H9 (cell line): Measurements from ENCODE around the gene TAF3. TPM values are rescaled to one million over a fixed set of nuclear protein-coding genes. Genes with fewer than 3 reads are reported as not detected.

Experiments
- DNase-seq: peaks from one replicate; pipeline ENCODE4 v3.0.0-alpha.2; 2017
- H2AFZ ChIP-seq: one replicate; pipeline ENCODE4 v1.6.1; 2013; ENCODE audit warnings: mild to moderate bottlenecking, low read length, control low read depth, moderate library complexity
- H2AK5ac ChIP-seq: 2 replicates; pipeline ENCODE4 v1.6.1; 2013; ENCODE audit warnings: low read length, control low read depth, mixed read lengths; ENCODE audit not compliant: insufficient read length
- H2BK120ac ChIP-seq: one replicate; pipeline ENCODE4 v1.6.1; 2013; ENCODE audit warnings: low read depth, mild to moderate bottlenecking, low read length, control low read depth, inconsistent platforms; ENCODE audit not compliant: poor library complexity, severe bottlenecking
- H2BK12ac ChIP-seq: 2 replicates; pipeline ENCODE4 v1.6.1; 2013; ENCODE audit warnings: low read length, control low read depth, mixed read lengths, low read depth; ENCODE audit not compliant: insufficient read length
- H2BK15ac ChIP-seq: 2 replicates; pipeline ENCODE4 v1.6.1; 2013; ENCODE audit warnings: low read depth, low read length, control low read depth
- H2BK20ac ChIP-seq: one replicate; pipeline ENCODE4 v1.6.1; 2013; ENCODE audit warnings: low read depth, mild to moderate bottlenecking, low read length, control low read depth, inconsistent platforms; ENCODE audit not compliant: poor library complexity, severe bottlenecking
- H2BK5ac ChIP-seq: 2 replicates; pipeline ENCODE4 v1.6.1; 2013; ENCODE audit warnings: low read length, control low read depth, mixed read lengths; ENCODE audit not compliant: insufficient read length
- H3K14ac ChIP-seq: 2 replicates; pipeline ENCODE4 v1.6.1; 2013; ENCODE audit warnings: low read length, control low read depth; ENCODE audit not compliant: insufficient read depth
- H3K18ac ChIP-seq: 2 replicates; pipeline ENCODE4 v1.6.1; 2013; ENCODE audit warnings: low read depth, mild to moderate bottlenecking, mixed read lengths, low read length, control low read depth; ENCODE audit not compliant: insufficient read length
- H3K23ac ChIP-seq: 2 replicates; pipeline ENCODE4 v1.6.1; 2013; ENCODE audit warnings: low read length, control low read depth, mixed read lengths, low read depth; ENCODE audit not compliant: insufficient read length
- H3K23me2 ChIP-seq: 2 replicates; pipeline ENCODE4 v1.6.1; 2013; ENCODE audit warnings: low read depth, mild to moderate bottlenecking, mixed read lengths, low read length, control low read depth; ENCODE audit not compliant: insufficient read length, poor library complexity, severe bottlenecking
- H3K27ac ChIP-seq: 2 replicates; pipeline ENCODE4 v1.5.1; 2013; ENCODE audit warnings: low read length, control low read depth, mixed read lengths, low read depth; ENCODE audit not compliant: insufficient read length
- H3K27me3 ChIP-seq: 2 replicates; pipeline ENCODE4 v1.6.1; 2013; ENCODE audit warnings: low read length, control low read depth, inconsistent platforms; ENCODE audit not compliant: insufficient read depth
- H3K4ac ChIP-seq: 2 replicates; pipeline ENCODE4 v1.6.1; 2013; ENCODE audit warnings: low read depth, mild to moderate bottlenecking, control low read depth, inconsistent platforms, low read length, moderate library complexity
- H3K4me1 ChIP-seq: 2 replicates; pipeline ENCODE4 v1.6.1; 2013; ENCODE audit warnings: low read length, control low read depth, inconsistent platforms; ENCODE audit not compliant: insufficient read depth
- H3K4me2 ChIP-seq: 2 replicates; pipeline ENCODE4 v1.6.1; 2013; ENCODE audit warnings: low read length, control low read depth, mixed read lengths; ENCODE audit not compliant: insufficient read length, insufficient read depth
- H3K56ac ChIP-seq: 2 replicates; pipeline ENCODE4 v1.6.1; 2013; ENCODE audit warnings: low read depth, mild to moderate bottlenecking, mixed read lengths, low read length, control low read depth; ENCODE audit not compliant: insufficient read length
- H3K79me1 ChIP-seq: 2 replicates; pipeline ENCODE4 v1.6.1; 2013; ENCODE audit warnings: low read depth, mild to moderate bottlenecking, moderate library complexity, low read length, control low read depth, inconsistent platforms; ENCODE audit not compliant: insufficient read depth, poor library complexity, severe bottlenecking
- H3K79me2 ChIP-seq: 2 replicates; pipeline ENCODE4 v1.6.1; 2013; ENCODE audit warnings: low read length, control low read depth, inconsistent platforms; ENCODE audit not compliant: insufficient read depth
- H3K9ac ChIP-seq: 2 replicates; pipeline ENCODE4 v1.6.1; 2013; ENCODE audit warnings: low read length, control low read depth, mixed read lengths; ENCODE audit not compliant: insufficient read length; ENCODE audit errors: extremely low read depth
- H3K9me3 ChIP-seq: one replicate; pipeline ENCODE4 v1.6.1; 2013; ENCODE audit warnings: low read depth, low read length, inconsistent platforms; ENCODE audit not compliant: control insufficient read depth
- H3T11ph ChIP-seq: one replicate; pipeline ENCODE4 v1.6.1; 2013; ENCODE audit warnings: mild to moderate bottlenecking, low read length, control low read depth, inconsistent platforms
- H4K20me1 ChIP-seq: one replicate; pipeline ENCODE4 v1.6.1; 2013; ENCODE audit not compliant: control insufficient read depth, insufficient read length, insufficient read depth
- H4K5ac ChIP-seq: 2 replicates; pipeline ENCODE4 v1.6.1; 2013; ENCODE audit warnings: low read depth, mild to moderate bottlenecking, mixed read lengths, low read length, control low read depth; ENCODE audit not compliant: insufficient read length
- H4K8ac ChIP-seq: replicated peaks from 2 replicates; pipeline ENCODE4 v1.6.1; 2013; ENCODE audit warnings: low read length, control low read depth, mixed read lengths, low read depth; ENCODE audit not compliant: insufficient read length
- H4K91ac ChIP-seq: 2 replicates; pipeline ENCODE4 v1.6.1; 2013; ENCODE audit warnings: low read depth, mild to moderate bottlenecking, moderate library complexity, mixed read lengths, low read length, control low read depth; ENCODE audit not compliant: insufficient read length
- H3K27ac Mint-ChIP-seq, 3 experiments: 2 replicates in 2 of 3; 3 replicates in 1 of 3; pipeline ENCODE4 v1.8.0; 2020 to 2021; ENCODE audit warnings: mixed read lengths in 3 of 3, mild to moderate bottlenecking in 1 of 3, moderate library complexity in 1 of 3
- H3K27me3 Mint-ChIP-seq: 2 replicates; pipeline ENCODE4 v1.8.0; 2021; ENCODE audit warnings: low read depth, mild to moderate bottlenecking, moderate library complexity, mixed read lengths
- H3K36me3 Mint-ChIP-seq, 3 experiments: 2 replicates in 2 of 3; 3 replicates in 1 of 3; pipeline ENCODE4 v1.8.0; 2020 to 2021; ENCODE audit warnings: low read depth in 3 of 3, mixed read lengths in 3 of 3; ENCODE audit not compliant: insufficient read depth in 1 of 3
- H3K4me1 Mint-ChIP-seq, 2 experiments: 2 replicates each; pipeline ENCODE4 v1.8.0; 2020; ENCODE audit warnings: mixed read lengths in 2 of 2
- H3K4me3 Mint-ChIP-seq, 2 experiments: 2 replicates in 1 of 2; 3 replicates in 1 of 2; pipeline ENCODE4 v1.8.0; 2020 to 2021; ENCODE audit warnings: mild to moderate bottlenecking in 2 of 2, mixed read lengths in 2 of 2, moderate library complexity in 1 of 2
- H3K9me3 Mint-ChIP-seq, 2 experiments: 2 replicates in 1 of 2; 3 replicates in 1 of 2; pipeline ENCODE4 v1.8.0; 2020; ENCODE audit warnings: mild to moderate bottlenecking in 2 of 2, mixed read lengths in 2 of 2, moderate library complexity in 1 of 2
- WGBS: extraction: QIAGEN DNeasy Blood & Tissue Kit; methylation state at CpG from one replicate; pipeline ENCODE4 v1.1.7; 2013; ENCODE audit warnings: missing lambda C conversion rate, low lambda C conversion rate, mixed read lengths; ENCODE audit not compliant: insufficient read length; ENCODE audit errors: extremely low coverage; 5-methylcytosine and 5-hydroxymethylcytosine counted together
- total RNA-seq: library from RNA; stranded (reverse); gene quantifications from 2 replicates; pipeline ENCODE4 v1.2.1, GENCODE V29; 2021
- TF ChIP-seq, protein P1 (sequence below): fragments of 200-600 bp; sonication (generic); conservative IDR thresholded peaks from 3 replicates; pipeline ENCODE4 v1.8.0; 2021; ENCODE audit warnings: antibody characterized with exemption, mild to moderate bottlenecking

Gene TAF3
- total RNA-seq, 1 experiment from 2014 or later: 10.2 TPM

DNA sequence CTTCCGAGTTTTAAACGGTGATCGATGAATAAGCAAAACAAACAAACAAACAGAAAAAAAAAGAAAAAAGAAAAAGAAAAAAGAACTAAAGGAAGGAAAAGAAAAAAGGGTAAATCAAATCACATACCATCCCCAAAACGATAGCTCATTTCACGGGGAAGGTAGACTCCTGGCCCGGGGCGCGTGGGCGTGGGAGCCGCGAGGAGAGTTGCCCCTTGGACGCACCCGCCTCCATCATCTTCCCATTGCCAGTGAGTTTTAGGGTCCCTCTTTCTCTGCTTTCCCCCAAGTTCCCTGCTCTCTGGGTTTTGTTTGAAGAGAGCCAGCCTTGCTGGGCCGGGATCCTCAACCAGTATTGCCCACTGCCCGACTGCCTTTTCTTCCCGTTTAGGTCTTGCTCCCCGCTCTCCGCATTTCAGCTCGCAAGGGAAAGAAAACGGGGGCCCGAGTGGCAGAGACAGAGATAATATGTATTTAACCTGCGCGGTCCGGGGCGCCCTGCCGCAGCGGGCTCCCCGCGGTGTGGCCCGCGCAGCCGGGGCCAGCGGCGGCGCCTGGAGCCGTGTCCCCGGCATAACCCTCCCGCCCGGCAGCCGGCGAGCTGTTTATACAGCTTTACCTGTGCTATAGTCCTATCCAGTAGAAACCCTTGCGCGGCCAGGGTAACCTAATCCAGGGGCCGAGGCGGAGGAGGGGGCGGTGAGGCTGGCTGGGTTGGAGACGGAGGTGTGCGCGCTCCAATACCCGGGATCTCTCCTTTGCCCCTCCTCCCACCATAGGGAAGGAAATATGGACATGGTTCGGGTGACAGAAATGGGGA, 230.9 kb downstream of the TAF3 start:
- H4K5ac ChIP-seq: no peak overlapping the region
- no peaks in the 10 kb centered on the region for H4K20me1 ChIP-seq
- H3K9me3 ChIP-seq: no peaks in the 10 kb centered on the region
- H3K27ac ChIP-seq: no peak overlapping the region
- no peak for DNase-seq
- peak overlapping the region in 1 of 2 experiments; percentile 72; a peak in 3 of 5 replicates for H3K4me3 Mint-ChIP-seq
- H3K56ac ChIP-seq: no peak overlapping the region
- H4K8ac ChIP-seq: no peak overlapping the region
- no peak overlapping the region for H3K4ac ChIP-seq
- no peak overlapping the region for H3K18ac ChIP-seq
- H3K36me3 Mint-ChIP-seq: no peaks in the 10 kb centered on the region; a peak in 1 of 7 replicates
- H4K91ac ChIP-seq: no peak overlapping the region
- TF ChIP-seq, protein P1, sequence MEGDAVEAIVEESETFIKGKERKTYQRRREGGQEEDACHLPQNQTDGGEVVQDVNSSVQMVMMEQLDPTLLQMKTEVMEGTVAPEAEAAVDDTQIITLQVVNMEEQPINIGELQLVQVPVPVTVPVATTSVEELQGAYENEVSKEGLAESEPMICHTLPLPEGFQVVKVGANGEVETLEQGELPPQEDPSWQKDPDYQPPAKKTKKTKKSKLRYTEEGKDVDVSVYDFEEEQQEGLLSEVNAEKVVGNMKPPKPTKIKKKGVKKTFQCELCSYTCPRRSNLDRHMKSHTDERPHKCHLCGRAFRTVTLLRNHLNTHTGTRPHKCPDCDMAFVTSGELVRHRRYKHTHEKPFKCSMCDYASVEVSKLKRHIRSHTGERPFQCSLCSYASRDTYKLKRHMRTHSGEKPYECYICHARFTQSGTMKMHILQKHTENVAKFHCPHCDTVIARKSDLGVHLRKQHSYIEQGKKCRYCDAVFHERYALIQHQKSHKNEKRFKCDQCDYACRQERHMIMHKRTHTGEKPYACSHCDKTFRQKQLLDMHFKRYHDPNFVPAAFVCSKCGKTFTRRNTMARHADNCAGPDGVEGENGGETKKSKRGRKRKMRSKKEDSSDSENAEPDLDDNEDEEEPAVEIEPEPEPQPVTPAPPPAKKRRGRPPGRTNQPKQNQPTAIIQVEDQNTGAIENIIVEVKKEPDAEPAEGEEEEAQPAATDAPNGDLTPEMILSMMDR: no peak
- no peak overlapping the region for H3K9ac ChIP-seq
- no peak overlapping the region for H3K14ac ChIP-seq
- no peak overlapping the region for H3T11ph ChIP-seq
- H3K23ac ChIP-seq: no peak overlapping the region
- no peaks in the 10 kb centered on the region for H3K79me1 ChIP-seq
- H2BK20ac ChIP-seq: no peak overlapping the region
- no peaks in the 10 kb centered on the region; the same call in 1 of the 2 replicates for H3K4me1 ChIP-seq
- H3K79me2 ChIP-seq: no peaks in the 10 kb centered on the region
- H3K27me3 Mint-ChIP-seq: peaks cover 94% of the 10 kb centered on the region
- H2AFZ ChIP-seq: no peak overlapping the region
- H2AK5ac ChIP-seq: no peak overlapping the region
- H2BK12ac ChIP-seq: no peak overlapping the region
- no peak overlapping the region for H3K27ac Mint-ChIP-seq
- WGBS: no CpG with 5 or more reads among the region's 51 CpGs
- no peak overlapping the region for H2BK5ac ChIP-seq
- no peaks in the 10 kb centered on the region; a peak in 2 of 5 replicates for H3K9me3 Mint-ChIP-seq
- peaks cover 46 to 67% of the 10 kb centered on the region in 2 experiments for H3K4me1 Mint-ChIP-seq
- peak overlapping the region; percentile 38 for H3K4me2 ChIP-seq
- no peak overlapping the region for H2BK120ac ChIP-seq
- peaks cover 20% of the 10 kb centered on the region for H3K23me2 ChIP-seq
- H3K27me3 ChIP-seq: peaks cover 88% of the 10 kb centered on the region
- H2BK15ac ChIP-seq: no peak overlapping the region
